Kidney (tissue), 14 donors: ENCODE data around the gene RCAN1. TPM values are rescaled to one million over a fixed set of nuclear protein-coding genes. Genes with fewer than 3 reads are reported as not detected.
"Not testable (repeated sequence)": the region's sequence is repeated elsewhere in the genome, so short reads cannot be mapped to it uniquely, and the experiment has no call there.

ENCODE experiments used
- DNase-seq, 5 donors: peaks; one replicate each; pipeline ENCODE4 v3.0.0-alpha.2; 2013 to 2020
- FAIRE-seq: peaks from 2 replicates; lab custom pipeline; 2012; peaks lifted over from hg19 to GRCh38; lab: Jason Lieb, UNC
- H3K27ac ChIP-seq, 2 donors: one replicate each; pipeline ENCODE4 v1.7.0; 2013; ENCODE audit warnings: low read depth in 2 of 2, low read length in 2 of 2, inconsistent platforms in 1 of 2
- H3K27me3 ChIP-seq: one replicate; pipeline ENCODE4 v1.7.1; 2013; ENCODE audit warnings: low read length, inconsistent platforms; ENCODE audit not compliant: control insufficient read depth, insufficient read depth
- H3K36me3 ChIP-seq, 3 donors: one replicate each; pipeline versions ENCODE4 v1.7.0 to v1.7.1; 2013; ENCODE audit warnings: low read length in 3 of 3, control low read depth in 1 of 3, inconsistent platforms in 1 of 3; ENCODE audit not compliant: insufficient read depth in 3 of 3, control insufficient read depth in 2 of 3
- H3K4me1 ChIP-seq, 3 donors: one replicate each; pipeline versions ENCODE4 v1.7.0 to v1.7.1; 2013; ENCODE audit warnings: low read length in 3 of 3, inconsistent platforms in 1 of 3, low read depth in 1 of 3; ENCODE audit not compliant: control insufficient read depth in 2 of 3, insufficient read depth in 2 of 3
- H3K4me3 ChIP-seq, 3 donors: one replicate each; pipeline versions ENCODE4 v1.7.0 to v1.8.1; 2013; ENCODE audit warnings: low read length in 3 of 3, control low read depth in 1 of 3, inconsistent platforms in 1 of 3
- H3K9ac ChIP-seq, 3 donors: one replicate each; pipeline versions ENCODE4 v1.7.0 to v1.7.1; 2013; ENCODE audit warnings: low read length in 3 of 3, control low read depth in 1 of 3, inconsistent platforms in 1 of 3
- H3K9me3 ChIP-seq, 3 donors: one replicate each; pipeline versions ENCODE4 v1.7.0 to v1.7.1; 2013; ENCODE audit warnings: low read length in 3 of 3, control low read depth in 1 of 3, inconsistent platforms in 1 of 3; ENCODE audit not compliant: control insufficient read depth in 2 of 3, insufficient read depth in 1 of 3
- CTCF ChIP-seq: IDR thresholded peaks from 3 replicates; pipeline ENCODE4 v1.5.1; 2012; ENCODE audit warnings: mild to moderate bottlenecking, moderate library complexity, borderline replicate concordance; ENCODE audit not compliant: insufficient read depth; ENCODE audit errors: extremely low read depth
- intact Hi-C: fragments of 100-400 bp; cut with DNase I; formaldehyde crosslinking; loops from one replicate; pipeline ENCODE4 v1.11.1; 2022
- polyA plus RNA-seq: library from polyadenylated mRNA; stranded (reverse); fragments of 350-450 nt; fragmentation: Illumina TruSeq; extraction: RNeasy Lipid Tissue Mini Kit (QIAGEN cat#74804); gene quantifications from one replicate; pipeline ENCODE4 v1.2.3, GENCODE V29; 2014; ENCODE audit warnings: low read depth, low replicate concordance; ENCODE audit not compliant: insufficient read depth
- total RNA-seq: library from RNA; stranded (reverse); fragmentation: NEBNext Ultra II Directional; extraction: Animal tissue kit (Norgen Biotek cat#: 25700); gene quantifications from one replicate; pipeline ENCODE4 v1.2.1, GENCODE V29; 2021
- donor health status: control.
- donor health status: control.
- donor health status: control.
- donor health status: control.
- donor health status: control.
- donor health status: DM: yes; HTN: yes; CAD: no.
- donor health status: Normal renal cell carcinoma (clear cell type).

Gene RCAN1
- total and polyA plus RNA-seq, 2 donors from 2014 or later = 31.3 to 55.3 TPM

GRCh38 chr21:34560021-34560420, 54.9 kb downstream of the RCAN1 start:
- no peak for TF ChIP-seq CTCF
- intact Hi-C loops = no loop called here
- FAIRE-seq = no peak

GRCh38 chr21:34559089-34559631, 55.8 kb downstream of the RCAN1 start:
- Histone ChIP-seq H3K9ac (no peak overlapping the region), H3K4me1 (no peaks in the 10 kb centered on the region), H3K36me3 (no peaks in the 10 kb centered on the region), H3K4me3 (no peak overlapping the region), H3K27ac (no peak overlapping the region), H3K27me3 (no peaks in the 10 kb centered on the region), H3K9me3 (no peaks in the 10 kb centered on the region)
- intact Hi-C loops = no loop called here
- DNase-seq (no peak), FAIRE-seq (no peak)
- no peak for TF ChIP-seq CTCF

More at GRCh38 chr21:34560021-34560420, 54.9 kb downstream of the RCAN1 start:
- H3K9ac ChIP-seq = no peak overlapping the region
- H3K27me3 ChIP-seq = no peaks in the 10 kb centered on the region
- H3K36me3 ChIP-seq = no peaks in the 10 kb centered on the region
- no peak for DNase-seq
- no peaks in the 10 kb centered on the region for H3K9me3 ChIP-seq
- no peak overlapping the region for H3K27ac ChIP-seq
- no peak overlapping the region for H3K4me3 ChIP-seq
- no peaks in the 10 kb centered on the region for H3K4me1 ChIP-seq

- intact Hi-C loops = no loop called here
- Histone ChIP-seq H3K4me1 (no peaks in the 10 kb centered on the region), H3K9ac (no peak overlapping the region), H3K27me3 (no peaks in the 10 kb centered on the region), H3K27ac (no peak overlapping the region), H3K36me3 (no peaks in the 10 kb centered on the region), H3K9me3 (no peaks in the 10 kb centered on the region), H3K4me3 (no peak overlapping the region)
- DNase-seq = no peak
- no peak for TF ChIP-seq CTCF
- FAIRE-seq = no peak
Observed at GRCh38 chr21:34558166-34558565, 56.7 kb downstream of the RCAN1 start.

- intact Hi-C loops = no loop called here
- H3K4me3 ChIP-seq = no peak overlapping the region
- H3K4me1 ChIP-seq = peaks cover 0 to 2% (median 0%) of the 10 kb centered on the region in 3 donors
- DNase-seq (no peak), FAIRE-seq (no peak)
- H3K27ac ChIP-seq = no peak overlapping the region
- TF ChIP-seq CTCF = no peak
- no peak overlapping the region for H3K9ac ChIP-seq
- H3K27me3 ChIP-seq = no peaks in the 10 kb centered on the region
- no peaks in the 10 kb centered on the region for H3K9me3 ChIP-seq
- no peaks in the 10 kb centered on the region for H3K36me3 ChIP-seq
Observed at GRCh38 chr21:34557261-34557660, 57.7 kb downstream of the RCAN1 start.

GRCh38 chr21:34554670-34555069, 60.2 kb downstream of the RCAN1 start:
- FAIRE-seq, H3K4me1 ChIP-seq, H3K4me3 ChIP-seq, H3K36me3 ChIP-seq, H3K9me3 ChIP-seq, intact Hi-C loops, H3K27ac ChIP-seq, DNase-seq, H3K9ac ChIP-seq, H3K27me3 ChIP-seq: not testable (repeated sequence)
